ENCODE data around the gene CSNK1A1. TPM values are rescaled to one million over a fixed set of nuclear protein-coding genes. Genes with fewer than 3 reads are reported as not detected.

The CSNK1A1 gene
- total and polyA plus RNA-seq, 8 donors = 60.5 to 408 (median 178) TPM

- WGBS, 5 donors = 1% methylated on average over 31 to 56 of the region's 56 CpGs
- TF ChIP-seq POLR2AphosphoS5 (IDR thresholded peaks at IDR 0.05) (peak in 2 of 3 donors; percentile 77 to 79), POLR2A (IDR thresholded peaks at IDR 0.05) (no peak)
- peaks cover 32 to 63% (median 45%) of the 10 kb centered on the region in 4 donors for H3K4me1 ChIP-seq
- peak; percentile 96 for DNase-seq
- intact Hi-C loops (cut with DNase I; ENCODE audit: low total_unique reads) = no loop called here
- H3K27me3 ChIP-seq = peaks cover 0 to 5% (median 0%) of the 10 kb centered on the region in 3 donors
- no peaks in the 10 kb centered on the region for H3K36me3 ChIP-seq
- peak within 1 kb of the TSS; percentile 89 to 97 (median 91) for H3K27ac ChIP-seq
- peak within 1 kb of the TSS; percentile 53 to 70 (median 60) for H3K4me3 ChIP-seq
- H3K9me3 ChIP-seq = no peaks in the 10 kb centered on the region
These were observed 30.1 kb upstream of the CSNK1A1 start, which contains the start of gene ARHGEF37 for GRCh38 chr5:149581192-149581861. ARHGEF37 (plus strand) TSS chr5:149581498; CDS start chr5:149597770, 16,272 bp downstream.

- no peak for DNase-seq
- H3K27ac ChIP-seq = peak overlapping the region; percentile 89 to 97 (median 91)
- intact Hi-C loops (cut with DNase I; ENCODE audit: low total_unique reads) = no loop called here
- H3K27me3 ChIP-seq = peaks cover 0 to 5% (median 0%) of the 10 kb centered on the region in 3 donors
- no peak for TF ChIP-seq EP300 (IDR thresholded peaks at IDR 0.05)
- no peak for TF ChIP-seq CTCF (IDR thresholded peaks at IDR 0.05)
- TF ChIP-seq POLR2A (IDR thresholded peaks at IDR 0.05) = no peak
- no peak for TF ChIP-seq POLR2AphosphoS5 (IDR thresholded peaks at IDR 0.05)
- H3K4me3 ChIP-seq = peak overlapping the region; percentile 53 to 70 (median 60)
- no peaks in the 10 kb centered on the region for H3K36me3 ChIP-seq
- H3K4me1 ChIP-seq = peaks cover 28 to 60% (median 44%) of the 10 kb centered on the region in 4 donors
- 15 to 36% (median 17%) methylated on average over 10 of the region's 10 CpGs for WGBS, 5 donors
- no peaks in the 10 kb centered on the region for H3K9me3 ChIP-seq
These were observed 29.6 kb upstream of the CSNK1A1 start for GRCh38 chr5:149580808-149581191.

GRCh38 chr5:149578896-149579295 lies 27.7 kb upstream of the CSNK1A1 start:
- TF ChIP-seq CTCF (IDR thresholded peaks at IDR 0.05) (no peak), POLR2AphosphoS5 (IDR thresholded peaks at IDR 0.05) (no peak), POLR2A (IDR thresholded peaks at IDR 0.05) (no peak), EP300 (IDR thresholded peaks at IDR 0.05) (no peak)
- Histone ChIP-seq H3K4me3 (no peak overlapping the region), H3K27me3 (peaks cover 0 to 5% (median 0%) of the 10 kb centered on the region in 3 donors), H3K27ac (peak overlapping the region in 1 of 5 donors; percentile 18), H3K36me3 (no peaks in the 10 kb centered on the region), H3K4me1 (peaks cover 26 to 64% (median 43%) of the 10 kb centered on the region in 4 donors), H3K9me3 (no peaks in the 10 kb centered on the region)
- no peak for DNase-seq
- intact Hi-C loops (cut with DNase I; ENCODE audit: low total_unique reads) = no loop called here
- WGBS, 5 donors = 51 to 71% (median 57%) methylated on average over 5 of the region's 5 CpGs

GRCh38 chr5:149576021-149576420 lies 24.8 kb upstream of the CSNK1A1 start:
- no peak for DNase-seq
- Histone ChIP-seq H3K27me3 (peaks cover 0 to under 1% (median 0%) of the 10 kb centered on the region in 3 donors), H3K36me3 (no peaks in the 10 kb centered on the region), H3K27ac (peak overlapping the region in 3 of 5 donors; percentile 60 to 80 (median 71)), H3K4me3 (no peak overlapping the region), H3K9me3 (no peaks in the 10 kb centered on the region), H3K4me1 (peaks cover 13 to 59% (median 40%) of the 10 kb centered on the region in 4 donors)
- intact Hi-C loops (cut with DNase I; ENCODE audit: low total_unique reads) = no loop called here
- 67 to 81% (median 78%) methylated on average over 3 of the region's 3 CpGs for WGBS, 5 donors
- TF ChIP-seq CTCF (IDR thresholded peaks at IDR 0.05) (no peak), EP300 (IDR thresholded peaks at IDR 0.05) (no peak), POLR2AphosphoS5 (IDR thresholded peaks at IDR 0.05) (no peak), POLR2A (IDR thresholded peaks at IDR 0.05) (no peak)

GRCh38 chr5:149575131-149575530 lies 23.9 kb upstream of the CSNK1A1 start:
- TF ChIP-seq POLR2AphosphoS5 (IDR thresholded peaks at IDR 0.05) (peak in 1 of 3 donors; percentile 72), EP300 (IDR thresholded peaks at IDR 0.05) (no peak)
- Histone ChIP-seq H3K27me3 (no peaks in the 10 kb centered on the region), H3K36me3 (no peaks in the 10 kb centered on the region), H3K9me3 (no peaks in the 10 kb centered on the region), H3K4me1 (peaks cover 5 to 50% (median 34%) of the 10 kb centered on the region in 4 donors), H3K4me3 (no peak overlapping the region), H3K27ac (peak overlapping the region; percentile 50 to 80 (median 60))
- WGBS, 5 donors = 34 to 52% (median 42%) methylated on average over 3 of the region's 3 CpGs
- intact Hi-C loops (cut with DNase I; ENCODE audit: low total_unique reads) = no loop called here
- DNase-seq = no peak
